GM12872 (cell line): ENCODE results near the gene RPP14.

Experiments
- TF ChIP-seq, protein P1 (sequence below): IDR thresholded peaks from 3 replicates; pipeline ENCODE4 v1.5.1; 2011; ENCODE audit warnings: low read depth, mild to moderate bottlenecking, low read length, moderate library complexity; ENCODE audit not compliant: insufficient read depth

Gene RPP14

DNA sequence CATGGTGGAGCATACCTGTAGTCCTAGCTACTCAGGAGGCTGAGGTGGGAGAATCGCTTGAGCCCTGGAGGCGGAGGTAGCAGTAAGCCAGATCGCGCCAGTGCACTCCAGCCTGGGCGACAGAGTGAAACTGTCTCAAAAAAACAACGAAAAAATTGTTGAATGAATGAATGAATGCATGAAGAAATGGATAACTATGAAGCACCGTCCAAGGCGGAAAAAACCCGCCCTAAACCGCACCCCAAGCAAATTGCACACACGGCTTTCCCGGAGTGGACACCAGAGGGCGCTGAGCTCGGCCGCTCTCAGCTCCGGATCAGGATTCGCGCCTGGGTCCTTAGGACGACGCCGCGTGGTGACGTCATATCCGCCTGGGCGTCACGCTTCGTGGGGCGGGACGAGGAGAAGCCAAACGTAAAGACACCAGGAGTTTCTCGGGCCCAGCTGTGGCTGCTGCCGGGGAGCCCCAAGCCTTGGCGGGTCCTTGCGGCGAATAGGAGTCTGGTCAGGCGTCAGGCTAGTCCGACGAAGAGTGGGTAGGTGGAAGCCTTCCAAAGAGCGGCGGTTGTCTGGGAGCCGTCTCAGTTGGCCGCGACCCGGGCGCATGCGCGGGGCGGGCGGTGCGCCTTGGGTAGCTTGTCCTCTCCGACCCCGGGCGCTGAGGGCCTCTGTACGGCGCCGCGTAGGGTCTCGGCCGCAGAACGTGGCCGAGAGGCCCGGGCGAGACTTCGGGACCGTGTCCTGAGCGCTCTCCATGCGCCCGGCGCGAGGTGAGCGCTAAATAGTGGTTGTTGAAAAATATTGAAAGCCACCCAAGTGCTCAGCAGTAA, at the start of gene RPP14, which contains the start of gene HTD2:
TSS of gene RPP14 (plus strand) at position 364 of the 830 bp plus-strand sequence. CDS start 4,085 bp downstream, outside the sequence.
TSS of gene HTD2 (plus strand) at position 639 of the 830 bp plus-strand sequence. CDS start 11,094 bp downstream, outside the sequence.
- TF ChIP-seq, protein P1, sequence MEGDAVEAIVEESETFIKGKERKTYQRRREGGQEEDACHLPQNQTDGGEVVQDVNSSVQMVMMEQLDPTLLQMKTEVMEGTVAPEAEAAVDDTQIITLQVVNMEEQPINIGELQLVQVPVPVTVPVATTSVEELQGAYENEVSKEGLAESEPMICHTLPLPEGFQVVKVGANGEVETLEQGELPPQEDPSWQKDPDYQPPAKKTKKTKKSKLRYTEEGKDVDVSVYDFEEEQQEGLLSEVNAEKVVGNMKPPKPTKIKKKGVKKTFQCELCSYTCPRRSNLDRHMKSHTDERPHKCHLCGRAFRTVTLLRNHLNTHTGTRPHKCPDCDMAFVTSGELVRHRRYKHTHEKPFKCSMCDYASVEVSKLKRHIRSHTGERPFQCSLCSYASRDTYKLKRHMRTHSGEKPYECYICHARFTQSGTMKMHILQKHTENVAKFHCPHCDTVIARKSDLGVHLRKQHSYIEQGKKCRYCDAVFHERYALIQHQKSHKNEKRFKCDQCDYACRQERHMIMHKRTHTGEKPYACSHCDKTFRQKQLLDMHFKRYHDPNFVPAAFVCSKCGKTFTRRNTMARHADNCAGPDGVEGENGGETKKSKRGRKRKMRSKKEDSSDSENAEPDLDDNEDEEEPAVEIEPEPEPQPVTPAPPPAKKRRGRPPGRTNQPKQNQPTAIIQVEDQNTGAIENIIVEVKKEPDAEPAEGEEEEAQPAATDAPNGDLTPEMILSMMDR = peak; percentile 93

DNA sequence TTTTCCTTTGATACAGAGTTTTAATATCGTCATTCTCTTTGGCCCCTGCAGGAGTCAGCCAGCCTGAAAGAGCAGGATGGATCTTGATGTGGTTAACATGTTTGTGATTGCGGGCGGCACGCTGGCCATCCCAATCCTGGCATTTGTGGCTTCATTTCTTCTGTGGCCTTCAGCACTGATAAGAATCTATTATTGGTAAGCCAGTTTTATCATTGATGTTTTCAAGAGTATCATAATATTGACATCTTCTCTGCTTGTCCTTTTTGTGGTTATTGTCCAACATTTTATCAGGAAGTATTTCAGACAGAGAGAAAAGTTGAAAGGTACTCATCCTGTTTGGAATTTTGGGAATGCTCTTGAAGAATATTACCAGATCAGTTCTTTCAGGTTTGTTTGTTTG, 49.5 kb upstream of the RPP14 start:
- TF ChIP-seq, protein P1 = no peak

DNA sequence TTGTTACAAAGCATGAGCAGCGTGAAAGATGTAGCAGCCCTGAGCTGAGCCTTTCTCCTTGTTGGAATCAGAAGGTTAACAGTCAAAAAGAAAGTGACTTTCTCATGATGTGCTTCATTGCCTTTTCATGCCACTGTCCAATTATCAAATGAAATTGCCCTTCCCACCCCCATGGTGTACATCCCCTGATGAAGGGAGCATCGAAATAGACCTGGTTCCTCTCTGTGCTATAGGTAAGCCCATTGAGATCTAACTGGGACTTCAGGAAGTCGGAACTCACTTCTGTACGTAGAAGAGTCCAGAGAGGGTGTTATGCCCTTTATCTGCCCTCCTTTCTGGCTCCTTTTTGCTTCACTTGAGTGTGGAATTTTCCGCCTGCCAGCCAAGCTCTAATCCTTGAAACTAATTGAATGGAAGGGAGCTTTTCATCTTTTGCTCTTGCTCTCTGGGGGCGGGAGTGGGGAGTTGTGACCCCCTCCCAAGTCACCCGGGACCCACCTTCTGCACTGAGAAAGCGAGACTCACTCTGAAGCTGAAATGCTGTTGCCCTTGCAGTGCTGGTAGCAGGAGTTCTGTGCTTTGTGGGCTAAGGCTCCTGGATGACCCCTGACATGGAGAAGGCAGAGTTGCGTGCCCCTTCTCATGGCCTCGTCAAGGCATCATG, 47.5 kb upstream of the RPP14 start:
- TF ChIP-seq, protein P1 = no peak

DNA sequence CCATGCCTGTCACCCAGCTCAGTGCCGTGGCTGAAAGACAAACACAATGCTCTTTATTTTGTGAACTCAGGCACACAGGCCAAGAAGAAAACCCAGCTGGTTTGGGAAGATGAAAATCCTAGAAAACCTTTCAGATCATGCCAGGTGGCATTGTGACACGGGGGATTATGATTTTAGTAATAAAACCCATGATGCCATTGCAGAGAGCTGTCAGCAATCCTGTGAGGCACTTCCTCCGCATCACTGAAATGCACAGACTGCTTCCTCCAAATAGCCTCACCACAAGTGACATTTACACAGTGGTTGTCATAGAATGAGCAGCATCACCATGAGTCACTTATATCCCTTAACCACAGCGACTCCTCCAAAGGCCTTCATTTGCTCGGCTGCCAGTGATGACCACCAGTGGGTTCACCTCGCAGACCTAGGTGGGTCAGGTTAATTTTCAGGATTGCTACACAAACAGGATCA, 45.7 kb upstream of the RPP14 start:
- TF ChIP-seq, protein P1 = no peak

DNA sequence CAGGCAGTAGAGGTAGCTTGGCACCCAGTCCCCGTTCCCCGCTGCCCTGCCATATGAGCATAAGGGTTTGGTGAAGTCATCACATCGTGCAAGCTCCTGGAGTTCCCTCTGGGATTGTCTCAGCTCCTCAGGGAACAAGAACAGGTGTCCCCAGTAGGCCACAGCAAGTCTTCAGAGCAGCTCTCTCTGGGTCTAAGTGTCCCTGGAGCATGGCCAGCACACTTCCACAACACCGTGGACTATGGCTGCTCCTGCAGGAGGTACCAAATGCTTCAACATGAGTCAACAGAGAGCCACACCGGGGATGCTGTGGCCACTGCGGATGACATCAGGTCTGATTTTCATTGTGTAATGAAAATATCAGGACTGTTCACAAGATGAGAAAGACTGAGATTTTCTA, 45.3 kb upstream of the RPP14 start:
- TF ChIP-seq, protein P1 = no peak

DNA sequence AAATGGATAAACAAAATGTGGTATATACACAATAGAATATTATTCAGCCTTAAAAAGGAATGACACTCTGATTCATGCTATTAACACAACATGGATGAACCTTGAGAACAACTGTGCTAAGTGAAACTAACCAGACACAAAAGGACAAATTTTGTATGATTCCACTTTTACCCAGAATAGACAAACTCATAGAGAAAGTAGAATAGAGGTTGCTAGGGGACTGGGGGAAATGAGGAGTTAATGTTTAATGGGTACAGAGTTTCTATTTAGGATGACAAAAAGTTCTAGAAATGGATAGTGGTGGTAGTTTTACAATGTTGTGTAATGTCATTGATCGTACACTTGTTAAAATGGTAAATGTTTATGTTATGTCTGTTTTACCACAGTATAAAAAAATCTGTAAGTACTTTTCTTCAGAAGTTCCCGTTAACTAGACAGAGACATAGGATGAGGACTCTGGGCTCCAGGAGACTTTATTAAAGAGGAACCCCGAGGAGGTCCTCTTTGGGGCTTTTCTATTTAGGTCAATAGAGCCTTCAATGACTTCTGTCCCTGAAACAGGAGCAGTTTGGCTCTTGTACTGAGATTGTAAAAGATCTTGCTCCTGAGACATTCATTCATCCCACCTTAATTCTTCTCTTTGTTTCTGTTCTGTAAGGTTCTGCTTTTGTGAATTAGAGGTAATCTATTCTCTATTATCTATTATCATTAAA, 43.9 kb upstream of the RPP14 start:
- TF ChIP-seq, protein P1 = no peak

DNA sequence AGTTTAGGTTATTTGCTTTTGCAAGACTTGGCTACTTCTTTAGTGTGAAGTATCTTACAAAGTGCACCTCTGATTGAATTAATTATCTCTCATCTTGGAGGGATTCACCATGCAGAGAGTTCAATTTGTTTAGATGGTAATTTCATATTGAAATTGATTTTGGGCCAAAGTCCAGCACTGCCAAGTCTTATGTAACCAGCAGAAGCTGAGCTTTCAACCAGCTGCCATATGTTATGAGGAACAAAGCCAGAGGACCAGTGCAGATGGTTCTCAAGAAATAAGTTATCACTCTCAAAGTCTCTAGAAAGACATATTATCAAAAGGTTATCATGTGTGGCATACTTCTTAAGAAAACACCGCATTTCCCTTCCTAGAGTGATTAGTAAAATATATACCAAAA, 39.5 kb upstream of the RPP14 start:
- TF ChIP-seq, protein P1 = no peak
